GM12892 (cell line): ENCODE measurements around the gene DHX16.

Experiments used
- POLR2A ChIP-seq: IDR thresholded peaks from 2 replicates; pipeline ENCODE4 v1.6.1; 2011; ENCODE audit warnings: low read depth, low read length, control low read depth
- POLR2AphosphoS5 ChIP-seq: IDR thresholded peaks from 2 replicates; pipeline ENCODE4 v1.6.1; 2011; ENCODE audit warnings: low read depth, low read length, control low read depth
- TAF1 ChIP-seq: IDR thresholded peaks from 2 replicates; pipeline ENCODE4 v1.6.1; 2011; ENCODE audit warnings: low read depth, mild to moderate bottlenecking, control low read depth, low read length, borderline replicate concordance

GRCh38 chr6:30618270-30618797, 54.5 kb downstream of the DHX16 start:
- no peak for TF ChIP-seq POLR2A
- TF ChIP-seq POLR2AphosphoS5, result no peak
- TF ChIP-seq TAF1, result no peak
